H1 (cell line): ENCODE data around the gene TIAM2. TPM values are rescaled to one million over a fixed set of nuclear protein-coding genes. Genes with fewer than 3 reads are reported as not detected.

ENCODE experiments used
- CTCF ChIA-PET: fragments of 300-600 bp; sonication (Branson Sonifier 250); formaldehyde crosslinking; loops from one replicate; lab custom pipeline; 2021; ENCODE audit not compliant: partially characterized antibody; lab: Charles Lee
- POLR2A ChIA-PET: fragments of 300-600 bp; sonication (Branson Sonifier 250); formaldehyde crosslinking; loops from one replicate; lab custom pipeline; 2021; ENCODE audit warnings: inconsistent platforms; ENCODE audit not compliant: partially characterized antibody; lab: Charles Lee
- DNase-seq, 2 experiments: peaks; one replicate each; pipeline versions ENCODE4 v3.0.0 to v3.0.0-alpha.2; 2010 to 2022; ENCODE audit warnings: low spot score in 2 of 2, low read depth in 1 of 2, mixed read lengths in 1 of 2
- FAIRE-seq: peaks from 2 replicates; lab custom pipeline; 2011; peaks lifted over from hg19 to GRCh38; lab: Jason Lieb, UNC
- H2AFZ ChIP-seq: 2 replicates; pipeline ENCODE4 v1.8.1; 2012; ENCODE audit warnings: low read length, inconsistent platforms
- H2AK5ac ChIP-seq: 2 replicates; pipeline ENCODE4 v1.6.1; 2013; ENCODE audit warnings: low read depth, low read length
- H2BK120ac ChIP-seq: replicated peaks from 2 replicates; pipeline ENCODE3; 2013; ENCODE audit warnings: low read depth, low read length, inconsistent platforms
- H2BK12ac ChIP-seq: 2 replicates; pipeline ENCODE4 v1.6.1; 2013; ENCODE audit warnings: low read depth, low read length
- H2BK15ac ChIP-seq: 2 replicates; pipeline ENCODE4 v1.6.1; 2013; ENCODE audit warnings: low read length
- H2BK20ac ChIP-seq: 2 replicates; pipeline ENCODE4 v1.6.1; 2013; ENCODE audit warnings: low read length
- H2BK5ac ChIP-seq: 2 replicates; pipeline ENCODE4 v1.6.1; 2013; ENCODE audit warnings: low read depth, low read length
- H3K14ac ChIP-seq: 2 replicates; pipeline ENCODE4 v1.6.1; 2013; ENCODE audit warnings: inconsistent platforms; ENCODE audit not compliant: insufficient read length
- H3K18ac ChIP-seq: 2 replicates; pipeline ENCODE4 v1.6.1; 2013; ENCODE audit warnings: low read length; ENCODE audit errors: extremely low read depth
- H3K23ac ChIP-seq: 2 replicates; pipeline ENCODE4 v1.6.1; 2013; ENCODE audit warnings: inconsistent platforms; ENCODE audit not compliant: insufficient read length
- H3K23me2 ChIP-seq: 2 replicates; pipeline ENCODE4 v1.6.1; 2013; ENCODE audit warnings: low read depth, low read length
- H3K27ac ChIP-seq: 2 replicates; pipeline ENCODE4 v1.6.1; 2011; ENCODE audit warnings: low read depth, low read length, inconsistent platforms
- H3K27me3 ChIP-seq, 4 experiments: replicated peaks in 1 of 4; 1 replicate in 1 of 4; 2 replicates in 3 of 4; pipeline versions ENCODE4 v1.6.1 to v1.8.1; 2011 to 2013; ENCODE audit warnings: low read length in 3 of 4, mild to moderate bottlenecking in 3 of 4, inconsistent platforms in 2 of 4, mixed read lengths in 2 of 4, moderate library complexity in 1 of 4; ENCODE audit not compliant: control insufficient read depth in 3 of 4, insufficient read depth in 3 of 4; ENCODE audit errors: extremely low read depth in 1 of 4
- H3K36me3 ChIP-seq, 4 experiments: 2 replicates each; pipeline versions ENCODE4 v1.6.1 to v1.8.1; 2011 to 2013; ENCODE audit warnings: mild to moderate bottlenecking in 4 of 4, low read length in 3 of 4, moderate library complexity in 2 of 4, control low read depth in 1 of 4, inconsistent platforms in 1 of 4; ENCODE audit not compliant: insufficient read depth in 4 of 4, control insufficient read depth in 2 of 4
- H3K4ac ChIP-seq: replicated peaks from 2 replicates; pipeline ENCODE3; 2013; ENCODE audit warnings: low read length, low read depth, mixed read lengths, inconsistent platforms; ENCODE audit not compliant: insufficient read length
- H3K4me1 ChIP-seq, 4 experiments: replicated peaks in 1 of 4; 1 replicate in 1 of 4; 2 replicates in 3 of 4; pipeline versions ENCODE4 v1.6.1 to v1.8.1; 2011 to 2013; ENCODE audit warnings: low read length in 3 of 4, inconsistent platforms in 2 of 4, mixed read lengths in 1 of 4; ENCODE audit not compliant: insufficient read depth in 4 of 4, control insufficient read depth in 3 of 4
- H3K4me2 ChIP-seq, 2 experiments: 2 replicates each; pipeline versions ENCODE4 v1.6.1 to v1.8.1; 2011 to 2013; ENCODE audit warnings: low read depth in 2 of 2, low read length in 2 of 2, control low read depth in 1 of 2, inconsistent platforms in 1 of 2, mild to moderate bottlenecking in 1 of 2; ENCODE audit not compliant: insufficient read depth in 1 of 2
- H3K4me3 ChIP-seq, 4 experiments: fragments of 200-600, 300-600 bp in 1 of 4; sonication (generic), shearing (Covaris generic), sonication (Bioruptor Twin) in 1 of 4; 2 replicates each; pipeline versions ENCODE4 v1.5.1 to v1.8.1; 2011 to 2016; ENCODE audit warnings: low read length in 4 of 4, low read depth in 3 of 4, control low read depth in 2 of 4, inconsistent platforms in 2 of 4, mild to moderate bottlenecking in 2 of 4, mixed read lengths in 1 of 4, moderate library complexity in 1 of 4; ENCODE audit not compliant: insufficient read depth in 2 of 4; ENCODE audit errors: extremely low read depth in 1 of 4
- H3K56ac ChIP-seq: replicated peaks from 2 replicates; pipeline ENCODE3; 2013; ENCODE audit warnings: low read depth, mild to moderate bottlenecking, mixed read lengths, low read length, inconsistent platforms; ENCODE audit not compliant: insufficient read length
- H3K79me1 ChIP-seq: 2 replicates; pipeline ENCODE4 v1.6.1; 2013; ENCODE audit warnings: low read depth, low read length, control low read depth
- H3K79me2 ChIP-seq, 2 experiments: 2 replicates each; pipeline versions ENCODE4 v1.6.1 to v1.8.1; 2012 to 2013; ENCODE audit warnings: low read length in 2 of 2, mild to moderate bottlenecking in 2 of 2, inconsistent platforms in 1 of 2; ENCODE audit not compliant: insufficient read depth in 2 of 2, control insufficient read depth in 1 of 2
- H3K9ac ChIP-seq, 4 experiments: replicated peaks in 1 of 4; 1 replicate in 1 of 4; 2 replicates in 3 of 4; pipeline versions ENCODE4 v1.6.1 to v1.8.1; 2011 to 2013; ENCODE audit warnings: low read depth in 3 of 4, low read length in 3 of 4, control low read depth in 2 of 4, mild to moderate bottlenecking in 2 of 4, moderate library complexity in 2 of 4, inconsistent platforms in 1 of 4; ENCODE audit errors: extremely low read depth in 1 of 4
- H3K9me3 ChIP-seq, 2 experiments: 2 replicates each; pipeline versions ENCODE4 v1.6.1 to v1.8.1; 2012 to 2013; ENCODE audit warnings: mild to moderate bottlenecking in 2 of 2, moderate library complexity in 2 of 2, control low read depth in 1 of 2, inconsistent platforms in 1 of 2, low read depth in 1 of 2, low read length in 1 of 2, mixed read lengths in 1 of 2; ENCODE audit not compliant: insufficient read depth in 2 of 2
- H4K20me1 ChIP-seq, 2 experiments: replicated peaks in 1 of 2; 2 replicates each; pipeline versions ENCODE3 to v1.8.1; 2011 to 2013; ENCODE audit warnings: inconsistent platforms in 2 of 2, low read length in 2 of 2, mild to moderate bottlenecking in 1 of 2; ENCODE audit not compliant: insufficient read depth in 2 of 2, control insufficient read depth in 1 of 2
- H4K5ac ChIP-seq: 2 replicates; pipeline ENCODE4 v1.6.1; 2013; ENCODE audit warnings: low read length, low read depth, mixed read lengths, inconsistent platforms; ENCODE audit not compliant: insufficient read length
- H4K8ac ChIP-seq: 2 replicates; pipeline ENCODE4 v1.8.0; 2013; ENCODE audit warnings: mild to moderate bottlenecking, moderate library complexity, low read length, inconsistent platforms; ENCODE audit not compliant: insufficient read depth; ENCODE audit errors: extremely low read depth
- H4K91ac ChIP-seq: replicated peaks from 2 replicates; pipeline ENCODE3; 2013; ENCODE audit warnings: low read length, mixed read lengths, inconsistent platforms; ENCODE audit not compliant: insufficient read length
- EGR1 ChIP-seq: IDR thresholded peaks from 2 replicates; pipeline ENCODE4 v1.6.1; 2011; ENCODE audit warnings: low read depth, low read length, borderline replicate concordance
- SIX5 ChIP-seq: IDR thresholded peaks from 2 replicates; pipeline ENCODE4 v1.6.1; 2011; ENCODE audit warnings: mild to moderate bottlenecking, low read depth, low read length
- SRF ChIP-seq: IDR thresholded peaks from 2 replicates; pipeline ENCODE4 v1.6.1; 2011; ENCODE audit warnings: mild to moderate bottlenecking, low read depth, low read length, moderate library complexity
- TBP ChIP-seq: IDR thresholded peaks from 2 replicates; pipeline ENCODE4 v1.6.1; 2011; ENCODE audit warnings: low read depth, low read length, improper control_type of control experiment
- WGBS, 2 experiments: shearing (Covaris generic) in 1 of 2; methylation state at CpG; one replicate each; pipeline versions ENCODE4 v1.1.6 to v1.1.7; 2013 to 2015; ENCODE audit warnings: low lambda C conversion rate in 2 of 2, mixed read lengths in 2 of 2, inconsistent platforms in 1 of 2, low coverage in 1 of 2, missing lambda C conversion rate in 1 of 2; ENCODE audit not compliant: insufficient replicate concordance in 2 of 2, insufficient coverage in 1 of 2, insufficient read length in 1 of 2; ENCODE audit errors: extremely low coverage in 1 of 2, missing lambda C conversion rate in 1 of 2; 5-methylcytosine and 5-hydroxymethylcytosine counted together
- polyA plus RNA-seq, 7 experiments: library from polyadenylated mRNA; depleted of rRNA in 3 of 7; stranded (reverse) in 5 of 7; unstranded in 2 of 7; fragments of >200 nt in 5 of 7; fragments of 200-250 nt in 2 of 7; gene quantifications; 1 replicate in 5 of 7; 2 replicates in 1 of 7; 4 replicates in 1 of 7; pipeline versions ENCODE4 v1.2.1 to v1.2.3, GENCODE V29; 2011 to 2013; ENCODE audit warnings: missing spikeins in 2 of 7, mixed read lengths in 2 of 7
- total RNA-seq: library from RNA; stranded (reverse); fragmentation: NEBNext Ultra II Directional; extraction: Animal tissue kit (Norgen Biotek cat#: 25700); gene quantifications from 2 replicates; pipeline ENCODE4 v1.2.1, GENCODE V29; 2021
- TF ChIP-seq, protein P1 (sequence below): IDR thresholded peaks from 2 replicates; pipeline ENCODE4 v1.6.1; 2011; ENCODE audit warnings: low read depth, mild to moderate bottlenecking, low read length; ENCODE audit not compliant: insufficient read depth
- TF ChIP-seq, protein P2 (sequence below): IDR thresholded peaks from 2 replicates; pipeline ENCODE4 v1.6.1; 2012; ENCODE audit warnings: inconsistent platforms
- TF ChIP-seq, protein P3 (sequence below): IDR thresholded peaks from 2 replicates; pipeline ENCODE4 v1.6.1; 2012; ENCODE audit warnings: inconsistent platforms

The TIAM2 gene
- total and polyA plus RNA-seq, 2 of the 8 experiments (the other 6 are each of a cell fraction or from before 2014, with no cell fraction given), result 7.4 to 23.9 TPM

DNA sequence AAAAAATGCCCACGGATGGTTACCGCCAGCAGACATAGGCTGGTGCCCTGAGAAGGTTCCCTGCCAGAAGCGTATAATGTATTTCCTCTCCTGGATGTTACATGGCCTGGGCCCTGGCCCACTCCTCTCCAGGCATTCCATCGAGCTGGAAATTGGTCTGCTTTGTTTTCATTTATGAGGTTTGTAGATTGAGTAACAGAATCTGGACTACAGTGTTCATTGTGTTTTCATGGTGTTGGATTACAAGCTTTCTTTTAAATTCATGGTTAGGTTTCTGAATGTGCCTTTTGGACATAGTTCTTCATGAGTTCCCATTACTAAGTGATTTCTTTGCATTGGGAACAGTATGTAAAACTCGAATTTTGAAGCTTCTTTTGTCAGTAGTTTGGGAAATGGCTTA lies 6.4 kb downstream of the TIAM2 start:
- no peak for TF ChIP-seq SRF
- TF ChIP-seq, protein P1, sequence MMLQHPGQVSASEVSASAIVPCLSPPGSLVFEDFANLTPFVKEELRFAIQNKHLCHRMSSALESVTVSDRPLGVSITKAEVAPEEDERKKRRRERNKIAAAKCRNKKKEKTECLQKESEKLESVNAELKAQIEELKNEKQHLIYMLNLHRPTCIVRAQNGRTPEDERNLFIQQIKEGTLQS, result no peak
- TF ChIP-seq TBP, result no peak
- TF ChIP-seq, protein P2, sequence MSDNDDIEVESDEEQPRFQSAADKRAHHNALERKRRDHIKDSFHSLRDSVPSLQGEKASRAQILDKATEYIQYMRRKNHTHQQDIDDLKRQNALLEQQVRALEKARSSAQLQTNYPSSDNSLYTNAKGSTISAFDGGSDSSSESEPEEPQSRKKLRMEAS, result no peak
- no peak for TF ChIP-seq EGR1
- TF ChIP-seq, protein P3, sequence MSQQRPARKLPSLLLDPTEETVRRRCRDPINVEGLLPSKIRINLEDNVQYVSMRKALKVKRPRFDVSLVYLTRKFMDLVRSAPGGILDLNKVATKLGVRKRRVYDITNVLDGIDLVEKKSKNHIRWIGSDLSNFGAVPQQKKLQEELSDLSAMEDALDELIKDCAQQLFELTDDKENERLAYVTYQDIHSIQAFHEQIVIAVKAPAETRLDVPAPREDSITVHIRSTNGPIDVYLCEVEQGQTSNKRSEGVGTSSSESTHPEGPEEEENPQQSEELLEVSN, result no peak
- TF ChIP-seq SIX5, result no peak
- H3K14ac ChIP-seq, result no peak overlapping the region
- H2BK15ac ChIP-seq, result no peak overlapping the region
- DNase-seq, result no peak
- H2BK5ac ChIP-seq, result no peak overlapping the region
- no peak overlapping the region for H2AK5ac ChIP-seq
- H2BK12ac ChIP-seq, result no peak overlapping the region
- H3K4me3 ChIP-seq, result no peak overlapping the region
- H3K4ac ChIP-seq, result no peak overlapping the region
- H4K8ac ChIP-seq, result no peak overlapping the region
- no peak overlapping the region for H3K4me2 ChIP-seq
- no peak overlapping the region for H3K9ac ChIP-seq
- FAIRE-seq, result no peak
- no peaks in the 10 kb centered on the region; a peak in 3 of 7 replicates for H3K4me1 ChIP-seq
- H2AFZ ChIP-seq, result no peak overlapping the region
- H3K9me3 ChIP-seq, result no peaks in the 10 kb centered on the region
- no peak overlapping the region for H2BK20ac ChIP-seq
- no peak overlapping the region for H4K5ac ChIP-seq
- ChIA-PET CTCF (interaction anchor here (0.8 to 1.3 kb wide), 3 partner anchors 10 to 170 kb away, joined by 3 read pairs; no protein-coding TSS in a partner anchor), POLR2A (interaction anchor here (0.9 kb wide), 1 partner anchor 267 kb away, joined by 3 read pairs; no protein-coding TSS in a partner anchor)
- H3K27me3 ChIP-seq, result peaks cover 0 to under 1% (median 0%) of the 10 kb centered on the region in 4 experiments; a peak in 1 of 7 replicates
- no peak overlapping the region for H3K27ac ChIP-seq
- peaks cover 4 to 7% of the 10 kb centered on the region in 2 experiments for H4K20me1 ChIP-seq
- H3K79me2 ChIP-seq, result peaks cover 2 to 38% of the 10 kb centered on the region in 2 experiments; a peak in 2 of 4 replicates
- H3K18ac ChIP-seq, result no peak overlapping the region
- no peak overlapping the region for H3K56ac ChIP-seq
- H3K23ac ChIP-seq, result no peak overlapping the region
- no peak overlapping the region for H4K91ac ChIP-seq
- no peaks in the 10 kb centered on the region for H3K36me3 ChIP-seq
- peaks cover 3% of the 10 kb centered on the region; the same call in 1 of the 2 replicates for H3K79me1 ChIP-seq
- WGBS, 2 experiments, result 89% methylated on average over 5 of the region's 5 CpGs; no CpG with 5 or more reads in 1 of the 2 experiments
- no peak overlapping the region for H2BK120ac ChIP-seq
- no peaks in the 10 kb centered on the region for H3K23me2 ChIP-seq
